Pulmonary artery endothelial cell (primary cell): ENCODE data around the gene CFAP92. TPM values are rescaled to one million over a fixed set of nuclear protein-coding genes. Genes with fewer than 3 reads are reported as not detected.

Source experiments
- DNase-seq: peaks from one replicate; pipeline ENCODE4 v3.0.0-alpha.2; 2011; ENCODE audit warnings: low read depth, low spot score
- total RNA-seq: library from RNA; depleted of rRNA; stranded (reverse); fragments of >200 nt; gene quantifications from 2 replicates; pipeline ENCODE4 v1.2.3, GENCODE V29; 2014

Gene CFAP92
- total RNA-seq, 1 donor from 2014 or later = 0.07 TPM

GRCh38 chr3:129007792-129008191, 13.9 kb upstream of the CFAP92 start:
- no peak for DNase-seq

- no peak for DNase-seq
Measured at GRCh38 chr3:129006864-129007263, 13.0 kb upstream of the CFAP92 start.

GRCh38 chr3:129005526-129006303, 11.8 kb upstream of the CFAP92 start:
- DNase-seq = no peak

- no peak for DNase-seq
Measured at GRCh38 chr3:129004639-129005295, 10.9 kb upstream of the CFAP92 start.

- DNase-seq = no peak
Measured at GRCh38 chr3:129003578-129004112, 9.8 kb upstream of the CFAP92 start.

GRCh38 chr3:129002573-129003569, 9.0 kb upstream of the CFAP92 start:
- no peak for DNase-seq

GRCh38 chr3:129001806-129002572, 8.1 kb upstream of the CFAP92 start:
- DNase-seq = no peak

GRCh38 chr3:129001101-129001805, 7.4 kb upstream of the CFAP92 start, which contains the start of gene EFCC1:
TSS of gene EFCC1 (plus strand) at chr3:129001304. CDS start at chr3:129001629, 325 bp downstream.
- no peak for DNase-seq

GRCh38 chr3:129000742-129001100, 6.8 kb upstream of the CFAP92 start:
- no peak for DNase-seq

- no peak for DNase-seq
Measured at GRCh38 chr3:128999102-128999501, 5.2 kb upstream of the CFAP92 start.

GRCh38 chr3:128998561-128998960, 4.7 kb upstream of the CFAP92 start:
- no peak for DNase-seq

GRCh38 chr3:128997486-128998133, 3.7 kb upstream of the CFAP92 start:
- DNase-seq = no peak

GRCh38 chr3:128996726-128997125, 2.9 kb upstream of the CFAP92 start:
- DNase-seq = no peak

- DNase-seq = no peak
Measured at GRCh38 chr3:128996200-128996599, 2.3 kb upstream of the CFAP92 start.

GRCh38 chr3:128995737-128996136, 1.9 kb upstream of the CFAP92 start:
- DNase-seq = no peak

- DNase-seq = no peak
Measured at GRCh38 chr3:128994581-128995546, 988 bp upstream of the CFAP92 start.

- DNase-seq = no peak
Measured at GRCh38 chr3:128994173-128994512, 267 bp upstream of the CFAP92 start.

- no peak for DNase-seq
Measured at GRCh38 chr3:128992926-128993460, 883 bp downstream of the CFAP92 start.
